Measurements from ENCODE around the gene KIF5B. TPM values are rescaled to one million over a fixed set of nuclear protein-coding genes. Genes with fewer than 3 reads are reported as not detected.

The KIF5B gene
- total and polyA plus RNA-seq, 9 of the 15 experiments (the other 6 are each of a cell fraction or from before 2014, with no cell fraction given): 24.4 to 94.4 (median 68.9) TPM

DNA sequence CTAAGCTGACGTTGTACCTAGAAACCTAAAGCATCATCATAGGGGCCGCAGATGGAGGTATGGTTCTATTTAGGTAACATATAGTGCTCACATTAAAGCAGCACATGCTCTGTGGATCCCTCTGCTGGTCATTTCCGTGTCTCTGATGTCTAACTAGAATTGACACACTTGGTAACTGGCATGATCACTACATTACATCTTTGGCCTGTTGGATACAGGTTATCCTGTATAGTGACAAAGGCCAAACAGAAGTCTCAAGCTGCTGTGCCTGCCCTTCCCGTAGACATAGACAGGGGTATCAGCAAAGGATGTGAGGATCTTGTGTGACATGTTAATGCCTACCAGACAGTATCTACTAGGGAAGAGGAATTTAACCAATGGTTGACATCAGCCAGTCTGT is 51.2 kb downstream of the KIF5B start:
- FAIRE-seq: peak; percentile 88
- peak; percentile 91 for ATAC-seq
- DNase-seq (ENCODE audit: extremely low read depth in 1 of 4, low spot score in 3 of 4): peak; percentile 32 to 78 (median 42)
- Histone ChIP-seq H3K27ac (ENCODE audit: extremely low read depth, low read depth, low read length) (no peak overlapping the region), H3K36me3 (ENCODE audit: control insufficient read depth, insufficient read depth, low read length) (peaks cover 23% of the 10 kb centered on the region; the same call in 2 of the 3 replicates), H3K9me3 (replicated peaks; ENCODE audit: control insufficient read depth, insufficient read depth, low read depth, low read length) (no peaks in the 10 kb centered on the region), H3K9me1 (ENCODE audit: control insufficient read depth, insufficient read depth, low read length) (no peaks in the 10 kb centered on the region), H3K79me2 (ENCODE audit: control insufficient read depth, insufficient read depth, low read length) (no peaks in the 10 kb centered on the region), H3K4me3 (no peak overlapping the region), H3K9ac (ENCODE audit: insufficient read depth in 1 of 2, low read depth in 2 of 2, low read length in 2 of 2) (no peak overlapping the region), H3K27me3 (ENCODE audit: control insufficient read depth in 2 of 2, insufficient read depth in 2 of 2, low read length in 2 of 2) (no peaks in the 10 kb centered on the region), H4K20me1 (replicated peaks; ENCODE audit: control insufficient read depth, insufficient read depth, low read length) (no peaks in the 10 kb centered on the region), H3K4me2 (ENCODE audit: insufficient read depth, low read length) (no peak overlapping the region), H3K4me1 (replicated peaks in 1 of 2; ENCODE audit: control insufficient read depth in 2 of 2, insufficient read depth in 2 of 2, low read length in 2 of 2) (peaks cover 0 to 5% of the 10 kb centered on the region in 2 experiments; a peak in 2 of 5 replicates), H2AFZ (ENCODE audit: low read depth, low read length) (no peak overlapping the region)
- in situ Hi-C loops (cut with MboI): loop anchor here (5.0 kb wide), 1 partner anchor 148 kb away; no protein-coding TSS in a partner anchor
- intact Hi-C loops (cut with micrococcal nuclease): loop anchor here (1.0 to 10.0 kb wide), 3 partner anchors 80 to 168 kb away; partner anchors contain the start of gene ARHGAP12
- ChIA-PET POLR2A (interaction anchor here (1.0 kb wide), 1 partner anchor 25 kb away, joined by 3 read pairs; no protein-coding TSS in a partner anchor), CTCF (ENCODE audit: low intra/inter-chr PET ratio) (interaction anchor here (0.6 to 1.0 kb wide), 2 partner anchors 76 to 191 kb away, joined by 4 read pairs; partner anchors contain the start of gene ARHGAP12)
- 29% methylated on average over 4 of the region's 4 CpGs for WGBS (ENCODE audit: insufficient coverage, low coverage, missing lambda C conversion rate)
- BruUV-seq (replicated peaks): no TSS peak
- TF ChIP-seq, protein P1, sequence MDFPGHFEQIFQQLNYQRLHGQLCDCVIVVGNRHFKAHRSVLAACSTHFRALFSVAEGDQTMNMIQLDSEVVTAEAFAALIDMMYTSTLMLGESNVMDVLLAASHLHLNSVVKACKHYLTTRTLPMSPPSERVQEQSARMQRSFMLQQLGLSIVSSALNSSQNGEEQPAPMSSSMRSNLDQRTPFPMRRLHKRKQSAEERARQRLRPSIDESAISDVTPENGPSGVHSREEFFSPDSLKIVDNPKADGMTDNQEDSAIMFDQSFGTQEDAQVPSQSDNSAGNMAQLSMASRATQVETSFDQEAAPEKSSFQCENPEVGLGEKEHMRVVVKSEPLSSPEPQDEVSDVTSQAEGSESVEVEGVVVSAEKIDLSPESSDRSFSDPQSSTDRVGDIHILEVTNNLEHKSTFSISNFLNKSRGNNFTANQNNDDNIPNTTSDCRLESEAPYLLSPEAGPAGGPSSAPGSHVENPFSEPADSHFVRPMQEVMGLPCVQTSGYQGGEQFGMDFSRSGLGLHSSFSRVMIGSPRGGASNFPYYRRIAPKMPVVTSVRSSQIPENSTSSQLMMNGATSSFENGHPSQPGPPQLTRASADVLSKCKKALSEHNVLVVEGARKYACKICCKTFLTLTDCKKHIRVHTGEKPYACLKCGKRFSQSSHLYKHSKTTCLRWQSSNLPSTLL (IDR thresholded peaks at IDR 0.05): no peak
- TF ChIP-seq CEBPB (tag; IDR thresholded peaks at IDR 0.05): no peak
- no peak for TF ChIP-seq ZNF644 (tag; IDR thresholded peaks at IDR 0.05; ENCODE audit: low read depth)
- TF ChIP-seq PML (IDR thresholded peaks at IDR 0.05; ENCODE audit: low read length): no peak
- no peak for TF ChIP-seq TAF9B (IDR thresholded peaks at IDR 0.05; ENCODE audit: partially characterized antibody)
- no peak for TF ChIP-seq FOXJ3 (CRISPR knock-in tag; IDR thresholded peaks at IDR 0.05)
- no peak for TF ChIP-seq ZNF224 (CRISPR knock-in tag; IDR thresholded peaks at IDR 0.05)
- no peak for TF ChIP-seq CBX2 (IDR thresholded peaks at IDR 0.05; ENCODE audit: insufficient read depth, low read length, poor library complexity, severe bottlenecking)
- TF ChIP-seq HNRNPH1 (optimal IDR thresholded peaks at IDR 0.05; ENCODE audit: low read depth, low read length): no peak
- no peak for TF ChIP-seq XRCC4 (IDR thresholded peaks at IDR 0.05; ENCODE audit: extremely low read depth, insufficient read depth, insufficient read length)
- TF ChIP-seq NCOR1 (IDR thresholded peaks at IDR 0.05): no peak
- TF ChIP-seq NFE2 (IDR thresholded peaks at IDR 0.05; ENCODE audit: low read depth): no peak
- no peak for TF ChIP-seq ZFP1 (CRISPR knock-in tag; IDR thresholded peaks at IDR 0.05)
- TF ChIP-seq, protein P2, sequence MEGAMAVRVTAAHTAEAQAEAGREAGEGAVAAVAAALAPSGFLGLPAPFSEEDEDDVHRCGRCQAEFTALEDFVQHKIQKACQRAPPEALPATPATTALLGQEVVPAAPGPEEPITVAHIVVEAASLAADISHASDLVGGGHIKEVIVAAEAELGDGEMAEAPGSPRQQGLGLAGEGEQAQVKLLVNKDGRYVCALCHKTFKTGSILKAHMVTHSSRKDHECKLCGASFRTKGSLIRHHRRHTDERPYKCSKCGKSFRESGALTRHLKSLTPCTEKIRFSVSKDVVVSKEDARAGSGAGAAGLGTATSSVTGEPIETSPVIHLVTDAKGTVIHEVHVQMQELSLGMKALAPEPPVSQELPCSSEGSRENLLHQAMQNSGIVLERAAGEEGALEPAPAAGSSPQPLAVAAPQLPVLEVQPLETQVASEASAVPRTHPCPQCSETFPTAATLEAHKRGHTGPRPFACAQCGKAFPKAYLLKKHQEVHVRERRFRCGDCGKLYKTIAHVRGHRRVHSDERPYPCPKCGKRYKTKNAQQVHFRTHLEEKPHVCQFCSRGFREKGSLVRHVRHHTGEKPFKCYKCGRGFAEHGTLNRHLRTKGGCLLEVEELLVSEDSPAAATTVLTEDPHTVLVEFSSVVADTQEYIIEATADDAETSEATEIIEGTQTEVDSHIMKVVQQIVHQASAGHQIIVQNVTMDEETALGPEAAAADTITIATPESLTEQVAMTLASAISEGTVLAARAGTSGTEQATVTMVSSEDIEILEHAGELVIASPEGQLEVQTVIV (CRISPR knock-in tag; IDR thresholded peaks at IDR 0.05; ENCODE audit: borderline replicate concordance): no peak
- TF ChIP-seq BMI1 (IDR thresholded peaks at IDR 0.05; ENCODE audit: low read length): no peak
- TF ChIP-seq SP1 (CRISPR knock-in tag; IDR thresholded peaks at IDR 0.05): no peak
- TF ChIP-seq, protein P3, sequence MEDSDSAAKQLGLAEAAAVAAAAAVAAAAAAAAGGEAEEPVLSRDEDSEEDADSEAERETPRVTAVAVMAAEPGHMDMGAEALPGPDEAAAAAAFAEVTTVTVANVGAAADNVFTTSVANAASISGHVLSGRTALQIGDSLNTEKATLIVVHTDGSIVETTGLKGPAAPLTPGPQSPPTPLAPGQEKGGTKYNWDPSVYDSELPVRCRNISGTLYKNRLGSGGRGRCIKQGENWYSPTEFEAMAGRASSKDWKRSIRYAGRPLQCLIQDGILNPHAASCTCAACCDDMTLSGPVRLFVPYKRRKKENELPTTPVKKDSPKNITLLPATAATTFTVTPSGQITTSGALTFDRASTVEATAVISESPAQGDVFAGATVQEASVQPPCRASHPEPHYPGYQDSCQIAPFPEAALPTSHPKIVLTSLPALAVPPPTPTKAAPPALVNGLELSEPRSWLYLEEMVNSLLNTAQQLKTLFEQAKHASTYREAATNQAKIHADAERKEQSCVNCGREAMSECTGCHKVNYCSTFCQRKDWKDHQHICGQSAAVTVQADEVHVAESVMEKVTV (CRISPR knock-in tag; IDR thresholded peaks at IDR 0.05): peak; percentile 34; the same call in 1 of the 2 replicates
- no peak for TF ChIP-seq EWSR1 (IDR thresholded peaks at IDR 0.05; ENCODE audit: borderline replicate concordance, low read depth, partially characterized antibody)
- TF ChIP-seq ZNF316 (IDR thresholded peaks at IDR 0.05): no peak

Measured in K562 (cell line).